Endothelial cell of umbilical vein (primary cell): Measurements from ENCODE around the gene INSC.

Experiments used
- CTCF ChIP-seq, 2 donors: IDR thresholded peaks; 1 replicate in 1 of 2; 2 replicates in 1 of 2; pipeline ENCODE4 v1.5.1; 2011; ENCODE audit warnings: low read length in 2 of 2, mild to moderate bottlenecking in 2 of 2, moderate library complexity in 2 of 2, control low read depth in 1 of 2, inconsistent platforms in 1 of 2, low read depth in 1 of 2; ENCODE audit not compliant: insufficient read depth in 1 of 2; ENCODE audit errors: extremely low read depth in 1 of 2
- GATA2 ChIP-seq: IDR thresholded peaks from 2 replicates; pipeline ENCODE4 v1.7.0; 2011; ENCODE audit warnings: low read depth, mild to moderate bottlenecking, moderate library complexity, mixed read lengths, low read length; ENCODE audit not compliant: insufficient read length, insufficient read depth
- MAX ChIP-seq: IDR thresholded peaks from 2 replicates; pipeline ENCODE4 v1.6.1; 2011; ENCODE audit not compliant: insufficient read depth, insufficient read length
- POLR2A ChIP-seq: IDR thresholded peaks from 2 replicates; pipeline ENCODE4 v1.6.1; 2012; ENCODE audit warnings: low read depth, mild to moderate bottlenecking, control low read depth, low read length

GRCh38 chr11:15127341-15127740 is 12.6 kb downstream of the INSC start:
- no peak for TF ChIP-seq GATA2
- TF ChIP-seq CTCF (IDR thresholded peaks at IDR 0.05; ENCODE audit: extremely low read depth in 1 of 2, insufficient read depth in 1 of 2, low read depth in 1 of 2, low read length in 2 of 2) = no peak
- no peak for TF ChIP-seq POLR2A
- TF ChIP-seq MAX = no peak
